DND-41 (cell line): ENCODE data around the gene CHD9NB.

ENCODE experiments used
- ATAC-seq: fragments of 200-7000 bp; cut with Tn5 transposase; 3 replicates; pipeline ENCODE4 v1.9.1; 2021; ENCODE audit warnings: low read depth; ENCODE audit not compliant: insufficient read depth
- DNase-seq: peaks from one replicate; pipeline ENCODE4 v3.0.0-alpha.2; 2020
- H2AFZ ChIP-seq: 2 replicates; pipeline ENCODE4 v1.6.0; 2012; ENCODE audit warnings: low read depth, low read length
- H3K27ac ChIP-seq: 2 replicates; pipeline ENCODE4 v1.5.1; 2012; ENCODE audit warnings: low read length, inconsistent platforms
- H3K27me3 ChIP-seq: fragments of 200-600 bp; sonication (generic); 2 replicates; pipeline ENCODE4 v1.6.0; 2012; ENCODE audit warnings: low read length, mild to moderate bottlenecking, inconsistent platforms; ENCODE audit not compliant: insufficient read depth, poor library complexity
- H3K36me3 ChIP-seq: 2 replicates; pipeline ENCODE4 v1.5.1; 2012; ENCODE audit warnings: low read length, inconsistent platforms; ENCODE audit not compliant: insufficient read depth
- H3K4me1 ChIP-seq: 2 replicates; pipeline ENCODE4 v1.5.1; 2012; ENCODE audit warnings: mild to moderate bottlenecking, low read length; ENCODE audit not compliant: insufficient read depth
- H3K4me2 ChIP-seq: 2 replicates; pipeline ENCODE4 v1.6.0; 2012; ENCODE audit warnings: mild to moderate bottlenecking, moderate library complexity, low read length, inconsistent platforms; ENCODE audit not compliant: insufficient read depth
- H3K4me3 ChIP-seq, 2 experiments: fragments of 200-600 bp in 1 of 2; shearing (Covaris generic) in 1 of 2; 2 replicates each; pipeline ENCODE4 v1.5.1; 2012 to 2016; ENCODE audit warnings: inconsistent platforms in 2 of 2, low read length in 2 of 2, mild to moderate bottlenecking in 2 of 2, low read depth in 1 of 2, moderate library complexity in 1 of 2
- H3K79me2 ChIP-seq: 2 replicates; pipeline ENCODE4 v1.6.0; 2012; ENCODE audit warnings: low read length, inconsistent platforms; ENCODE audit not compliant: insufficient read depth
- H3K9ac ChIP-seq: 2 replicates; pipeline ENCODE4 v1.6.0; 2012; ENCODE audit warnings: low read depth, mild to moderate bottlenecking, inconsistent platforms, low read length, moderate library complexity
- H3K9me3 ChIP-seq: 2 replicates; pipeline ENCODE4 v1.5.1; 2012; ENCODE audit warnings: low read length, moderate library complexity, mild to moderate bottlenecking, inconsistent platforms; ENCODE audit not compliant: insufficient read depth, severe bottlenecking
- H4K20me1 ChIP-seq: 2 replicates; pipeline ENCODE4 v1.6.0; 2012; ENCODE audit warnings: low read length; ENCODE audit not compliant: insufficient read depth
- CTCF ChIP-seq: IDR thresholded peaks from 2 replicates; pipeline ENCODE4 v1.5.1; 2012; ENCODE audit warnings: borderline replicate concordance, low read length, moderate library complexity, mild to moderate bottlenecking; ENCODE audit not compliant: poor library complexity, severe bottlenecking; ENCODE audit errors: extremely low read depth
- EZH2 ChIP-seq: IDR thresholded peaks from 3 replicates; pipeline ENCODE4 v1.6.1; 2012; ENCODE audit warnings: borderline replicate concordance, low read depth, mild to moderate bottlenecking, moderate library complexity, low read length, inconsistent platforms; ENCODE audit not compliant: severe bottlenecking

Gene CHD9NB

GRCh38 chr16:52997922-52998321, 54.8 kb downstream of the CHD9NB start:
- Histone ChIP-seq H3K79me2 (no peaks in the 10 kb centered on the region), H3K27me3 (no peaks in the 10 kb centered on the region), H4K20me1 (no peaks in the 10 kb centered on the region), H3K4me1 (no peaks in the 10 kb centered on the region), H3K9me3 (no peaks in the 10 kb centered on the region), H2AFZ (no peak overlapping the region), H3K4me3 (no peak overlapping the region), H3K4me2 (no peak overlapping the region), H3K36me3 (no peaks in the 10 kb centered on the region), H3K27ac (no peak overlapping the region), H3K9ac (no peak overlapping the region)
- ATAC-seq (no peak), DNase-seq (no peak)
- TF ChIP-seq CTCF (no peak), EZH2 (no peak)

- Histone ChIP-seq H3K79me2 (no peaks in the 10 kb centered on the region), H2AFZ (no peak overlapping the region), H3K36me3 (no peaks in the 10 kb centered on the region), H3K4me1 (no peaks in the 10 kb centered on the region), H3K4me2 (no peak overlapping the region), H3K27ac (no peak overlapping the region), H3K9ac (no peak overlapping the region), H4K20me1 (no peaks in the 10 kb centered on the region), H3K27me3 (no peaks in the 10 kb centered on the region), H3K4me3 (no peak overlapping the region), H3K9me3 (no peaks in the 10 kb centered on the region)
- TF ChIP-seq CTCF (no peak), EZH2 (no peak)
- DNase-seq (no peak), ATAC-seq (no peak)
These were observed 57.8 kb downstream of the CHD9NB start for GRCh38 chr16:52994942-52995341.

- H3K27ac ChIP-seq: no peak overlapping the region
- no peak for TF ChIP-seq CTCF
- TF ChIP-seq EZH2: no peak
- no peak overlapping the region for H2AFZ ChIP-seq
- H3K4me1 ChIP-seq: no peaks in the 10 kb centered on the region
- no peak overlapping the region for H3K9ac ChIP-seq
- no peak overlapping the region for H3K4me3 ChIP-seq
- no peak overlapping the region for H3K4me2 ChIP-seq
- no peaks in the 10 kb centered on the region for H3K79me2 ChIP-seq
- no peaks in the 10 kb centered on the region for H3K9me3 ChIP-seq
- DNase-seq: no peak
- ATAC-seq: no peak
- no peaks in the 10 kb centered on the region for H3K36me3 ChIP-seq
- no peaks in the 10 kb centered on the region for H4K20me1 ChIP-seq
- H3K27me3 ChIP-seq: no peaks in the 10 kb centered on the region
These were observed 59.5 kb downstream of the CHD9NB start for GRCh38 chr16:52993179-52993578.

- Histone ChIP-seq H4K20me1 (no peaks in the 10 kb centered on the region), H3K27me3 (no peaks in the 10 kb centered on the region), H3K9ac (no peak overlapping the region), H3K27ac (no peak overlapping the region), H3K9me3 (no peaks in the 10 kb centered on the region), H3K36me3 (no peaks in the 10 kb centered on the region), H3K4me3 (no peak overlapping the region), H2AFZ (no peak overlapping the region), H3K4me1 (no peaks in the 10 kb centered on the region), H3K4me2 (no peak overlapping the region), H3K79me2 (no peaks in the 10 kb centered on the region)
- DNase-seq: no peak
- no peak for ATAC-seq
- TF ChIP-seq EZH2: no peak
- TF ChIP-seq CTCF: no peak
These were observed 61.1 kb downstream of the CHD9NB start for GRCh38 chr16:52991572-52991971.
